Adipose tissue (tissue), 3 donors: ENCODE measurements around the gene VPS26B. TPM values are rescaled to one million over a fixed set of nuclear protein-coding genes. Genes with fewer than 3 reads are reported as not detected.

Experiments used
- H3K27ac ChIP-seq: one replicate; pipeline ENCODE4 v1.5.1; 2013; ENCODE audit warnings: low read depth, low read length
- WGBS, 3 donors: extraction: QIAGEN DNeasy Blood & Tissue Kit; methylation state at CpG; one replicate each; pipeline ENCODE4 v1.1.7; 2013; 5-methylcytosine and 5-hydroxymethylcytosine counted together
- polyA plus RNA-seq, 3 donors: library from polyadenylated mRNA; stranded (reverse); fragments of 200-250 nt; gene quantifications; one replicate each; pipeline ENCODE4 v1.2.3, GENCODE V29; 2013
- donor health status: healthy with polysubstance abuse.
- donor health status: Bipolar disorder and iron deficiency.
- donor health status: healthy.

VPS26B gene
- polyA plus RNA-seq, 3 donors = 19.8 to 24.4 (median 20.8) TPM

DNA sequence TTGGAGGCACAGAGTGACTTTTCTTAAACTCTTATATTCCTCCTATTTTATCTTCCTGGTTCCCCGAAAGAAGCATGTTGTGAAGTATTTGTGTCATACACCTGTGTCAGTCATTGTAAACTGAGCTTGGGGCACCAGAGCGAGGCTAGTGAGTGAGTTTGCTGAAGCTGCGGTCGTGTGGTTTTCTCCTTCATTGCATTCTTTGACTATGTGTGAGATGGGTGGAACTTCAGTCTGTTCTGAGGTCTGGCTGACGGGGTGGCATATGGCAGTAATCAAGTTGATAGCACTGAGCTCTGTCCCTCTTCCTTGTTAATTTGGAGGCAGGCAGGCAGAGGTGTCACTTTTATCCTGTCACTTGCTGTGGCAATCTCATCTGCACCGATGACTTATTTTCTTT is 4.2 kb downstream of the VPS26B start:
- no peak overlapping the region for H3K27ac ChIP-seq
- WGBS, 3 donors = 77 to 90% (median 88%) methylated on average over 6 of the region's 6 CpGs

- no peak overlapping the region for H3K27ac ChIP-seq
- 75 to 76% (median 75%) methylated on average over 6 of the region's 6 CpGs for WGBS, 3 donors
These were observed 4.8 kb downstream of the VPS26B start for GRCh38 chr11:134229126-134229790.

DNA sequence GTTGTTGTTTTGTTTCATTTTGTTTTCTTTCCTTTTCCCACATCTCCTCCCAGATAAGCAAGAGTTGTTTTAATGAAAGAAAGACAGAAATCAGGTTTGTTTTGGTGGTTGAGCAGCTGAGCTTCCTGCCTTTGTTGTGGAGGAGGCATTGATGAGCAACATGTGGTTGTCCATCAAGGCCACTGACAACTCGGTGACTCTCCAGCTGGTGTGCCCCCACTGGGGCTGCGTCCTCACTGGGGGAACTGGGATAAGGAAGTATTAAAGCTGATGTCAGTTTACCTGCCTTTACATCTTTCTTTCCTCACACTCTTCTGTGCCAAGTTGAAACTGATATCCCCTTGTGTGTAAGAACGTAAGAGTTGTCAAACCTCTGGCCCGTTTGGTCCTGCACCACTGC is 5.9 kb downstream of the VPS26B start:
- no peak overlapping the region for H3K27ac ChIP-seq
- WGBS, 3 donors = 59 to 75% (median 65%) methylated on average over 4 of the region's 4 CpGs

DNA sequence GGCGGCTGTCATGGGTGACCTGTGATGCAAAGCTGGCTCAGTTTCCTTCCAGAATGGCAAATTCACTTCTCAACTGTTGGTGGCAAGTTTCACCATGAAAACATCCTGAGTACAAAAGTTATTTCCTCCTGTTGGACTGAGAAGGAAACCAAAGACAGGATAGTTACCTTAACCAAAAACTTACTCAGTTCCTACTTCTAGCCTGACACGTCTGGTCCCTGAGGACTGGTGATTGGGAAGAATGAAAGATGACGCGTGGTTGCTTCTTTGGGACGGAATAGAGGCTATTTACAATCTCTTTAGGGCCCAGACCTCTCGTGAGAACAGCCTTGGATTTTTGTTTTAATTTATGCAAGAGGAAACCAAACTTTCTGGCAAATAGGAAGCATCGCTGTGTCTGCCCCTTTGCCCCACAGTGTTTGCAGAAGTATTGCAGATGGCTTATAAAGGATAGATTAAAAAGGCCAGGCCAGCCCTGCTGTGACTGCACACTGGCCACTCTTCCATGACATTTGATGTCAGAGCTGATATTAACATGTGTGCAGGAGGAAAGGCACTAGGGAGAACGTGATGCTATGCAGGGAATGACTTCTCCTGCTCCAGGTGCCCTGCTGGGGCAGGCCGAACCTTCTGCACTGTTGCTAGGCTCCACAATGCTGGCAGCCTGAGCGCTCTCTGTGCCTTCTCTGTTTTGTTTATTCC is 7.6 kb downstream of the VPS26B start:
- H3K27ac ChIP-seq = no peak overlapping the region
- WGBS, 3 donors = 55 to 80% (median 57%) methylated on average over 10 of the region's 10 CpGs

- H3K27ac ChIP-seq = no peak overlapping the region
- 90 to 92% (median 90%) methylated on average over 4 of the region's 4 CpGs for WGBS, 3 donors
These were observed 9.3 kb downstream of the VPS26B start for GRCh38 chr11:134233729-134234179.

DNA sequence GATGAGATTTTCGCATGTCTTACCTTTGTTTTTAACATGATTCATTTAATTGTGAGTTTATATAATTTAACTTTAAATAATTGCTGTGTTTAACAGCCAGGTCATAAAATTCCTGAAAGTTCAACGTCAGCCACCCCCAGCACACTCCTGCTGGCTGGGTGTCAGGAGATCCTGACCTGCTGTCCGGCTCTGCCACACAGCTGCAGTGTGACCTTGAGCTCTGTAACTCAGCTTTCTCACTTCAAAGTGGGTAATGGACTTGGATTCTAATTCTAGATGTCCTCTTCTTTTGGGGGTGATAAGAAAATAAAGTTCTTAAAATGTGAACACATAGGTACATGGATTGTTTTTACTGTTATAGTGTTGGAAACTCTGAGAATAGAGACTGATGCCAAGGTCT is 10.9 kb downstream of the VPS26B start:
- WGBS, 3 donors = 49 to 92% (median 88%) methylated on average over 3 of the region's 3 CpGs
- H3K27ac ChIP-seq = no peak overlapping the region

DNA sequence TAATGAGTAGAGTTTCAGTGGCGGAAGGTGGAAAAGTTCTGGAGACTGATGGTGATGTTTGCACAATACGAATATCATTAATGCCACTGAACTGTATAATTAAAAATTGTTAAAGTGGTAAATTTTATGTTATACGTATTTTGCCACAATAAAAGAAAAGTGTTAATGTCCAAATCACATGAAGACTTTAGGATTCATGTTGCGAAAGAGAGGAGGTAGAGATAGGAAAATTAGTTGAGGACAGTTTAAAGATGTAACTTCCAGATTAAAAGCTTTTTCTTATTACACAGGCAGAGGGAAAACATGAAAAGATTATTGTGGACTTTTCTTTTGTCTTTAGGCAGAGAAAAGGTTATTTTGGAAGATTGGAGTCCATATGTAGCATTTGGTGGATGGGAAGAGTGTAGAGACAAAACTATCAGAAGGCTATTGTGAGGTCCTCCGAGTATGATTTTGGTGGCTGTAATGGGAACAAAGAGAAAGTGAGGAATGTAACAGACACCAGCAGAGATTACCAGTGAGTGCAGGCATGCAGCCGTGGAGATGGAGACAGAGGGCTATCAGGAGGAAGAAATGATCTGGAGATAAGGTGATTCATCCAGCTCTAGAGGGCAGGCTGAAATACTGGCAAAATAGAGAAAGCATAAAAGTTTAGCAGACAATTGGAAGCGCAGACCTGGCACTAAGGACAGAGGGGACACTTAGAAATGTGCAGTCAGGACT is 12.5 kb downstream of the VPS26B start:
- WGBS, 3 donors = 85 to 95% (median 95%) methylated on average over 7 of the region's 7 CpGs
- H3K27ac ChIP-seq = no peak overlapping the region

DNA sequence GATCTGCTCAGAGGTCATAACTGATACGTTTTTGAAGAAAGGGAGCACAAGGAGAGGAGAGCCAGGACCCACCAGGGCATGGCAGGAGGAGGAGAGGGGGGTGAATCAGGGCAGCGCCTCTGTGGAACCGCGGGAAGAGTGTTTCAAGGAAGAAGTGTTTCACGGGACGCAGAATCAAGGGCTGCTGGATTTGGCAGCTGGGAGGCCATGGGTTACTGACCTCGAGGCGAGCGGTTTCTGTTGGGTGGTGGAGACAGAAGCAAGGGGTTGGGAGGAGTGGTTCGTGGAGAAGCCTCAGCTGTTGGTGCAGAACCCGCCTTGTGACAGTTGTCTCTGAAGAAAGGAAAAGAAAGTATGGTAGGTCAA is 13.1 kb downstream of the VPS26B start:
- H3K27ac ChIP-seq = no peak overlapping the region
- 81 to 93% (median 91%) methylated on average over 11 of the region's 11 CpGs for WGBS, 3 donors

DNA sequence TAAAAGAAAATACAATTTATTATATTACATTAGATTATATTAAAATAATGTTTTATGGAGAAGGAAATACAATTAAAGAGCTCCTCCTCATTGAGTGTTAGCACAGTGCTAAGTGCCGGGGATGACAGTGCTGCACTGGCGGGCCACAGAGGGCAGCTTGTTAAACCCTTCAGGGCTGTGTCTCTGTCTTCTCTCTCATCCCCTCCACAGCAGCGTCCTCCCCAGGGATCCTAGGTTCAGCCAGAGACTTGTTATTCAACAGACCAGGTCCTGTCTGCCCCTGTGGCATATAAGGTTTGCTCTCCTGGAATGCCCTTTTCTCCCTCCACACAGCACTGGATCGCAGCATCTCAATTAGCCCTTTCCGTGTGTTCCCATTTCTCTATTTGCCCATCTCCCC is 14.5 kb downstream of the VPS26B start:
- no peak overlapping the region for H3K27ac ChIP-seq
- 94 to 97% (median 95%) methylated on average over 5 of the region's 5 CpGs for WGBS, 3 donors

DNA sequence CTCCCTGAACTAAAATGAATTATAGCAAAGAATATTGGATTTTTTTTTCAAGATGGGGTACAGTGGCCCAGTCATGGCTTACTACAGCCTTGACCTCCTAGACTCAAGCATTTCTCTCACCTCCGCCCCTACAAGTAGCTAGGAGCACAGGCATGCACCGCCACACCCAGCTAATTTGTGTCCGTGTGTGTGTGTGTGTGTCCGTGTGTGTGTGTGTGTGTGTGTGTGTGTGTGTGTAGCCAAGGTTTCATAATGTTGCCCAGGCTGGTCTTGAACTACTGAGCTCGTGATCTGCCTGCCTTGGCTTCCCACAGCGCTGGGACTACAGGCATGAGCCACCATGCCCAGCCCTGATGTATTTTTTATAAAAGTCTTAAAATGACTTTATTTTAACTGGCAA is 16.1 kb downstream of the VPS26B start:
- 70 to 71% (median 71%) methylated on average over 6 of the region's 6 CpGs for WGBS, 3 donors

GRCh38 chr11:134242376-134242775 is 17.9 kb downstream of the VPS26B start:
- no peak overlapping the region for H3K27ac ChIP-seq
- WGBS, 3 donors = 66 to 85% (median 71%) methylated on average over 9 of the region's 9 CpGs

More for the DNA sequence above, 16.1 kb downstream of the VPS26B start:
- no peak overlapping the region for H3K27ac ChIP-seq

DNA sequence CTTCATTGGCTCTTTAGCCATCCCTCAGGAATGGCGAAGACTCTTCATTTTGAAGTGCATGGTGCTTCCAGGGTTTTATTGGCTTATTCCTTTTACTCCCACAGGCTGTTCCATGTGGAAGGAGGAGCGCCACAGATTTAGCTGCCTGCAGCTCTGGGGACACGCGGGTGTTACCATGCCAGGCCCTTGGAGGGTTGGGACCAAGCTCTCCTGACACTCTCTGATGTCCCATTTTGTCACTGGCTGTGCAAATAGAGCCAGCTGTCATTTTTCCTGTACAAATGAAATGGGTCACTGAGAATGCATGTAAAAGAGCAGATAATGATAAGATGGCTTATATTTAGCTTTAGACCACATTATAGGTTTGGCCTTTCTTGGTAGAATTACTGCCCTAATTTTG is 19.4 kb downstream of the VPS26B start:
- WGBS, 3 donors = 96 to 97% (median 97%) methylated on average over 4 of the region's 4 CpGs
- no peak overlapping the region for H3K27ac ChIP-seq

DNA sequence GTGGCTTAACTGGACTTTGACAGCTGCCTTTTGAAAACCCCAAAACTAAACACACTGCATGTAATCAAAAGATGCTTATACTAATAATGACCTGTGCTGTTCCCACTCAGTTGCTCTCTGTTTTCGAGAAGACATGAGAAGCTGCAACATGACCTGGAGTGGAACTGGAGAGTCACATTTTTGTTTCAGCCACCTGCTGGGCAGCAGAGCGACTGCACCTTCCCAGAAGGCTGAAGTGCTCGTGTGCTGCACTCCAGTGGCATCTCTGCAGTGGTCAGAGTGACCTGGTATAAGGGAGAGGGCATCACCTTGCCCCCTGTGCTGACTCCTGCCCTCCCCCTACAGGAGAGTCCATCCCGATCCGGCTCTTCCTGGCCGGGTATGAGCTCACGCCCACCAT is 20.1 kb downstream of the VPS26B start:
- H3K27ac ChIP-seq = no peak overlapping the region
- WGBS, 3 donors = 57 to 64% (median 58%) methylated on average over 7 of the region's 7 CpGs

DNA sequence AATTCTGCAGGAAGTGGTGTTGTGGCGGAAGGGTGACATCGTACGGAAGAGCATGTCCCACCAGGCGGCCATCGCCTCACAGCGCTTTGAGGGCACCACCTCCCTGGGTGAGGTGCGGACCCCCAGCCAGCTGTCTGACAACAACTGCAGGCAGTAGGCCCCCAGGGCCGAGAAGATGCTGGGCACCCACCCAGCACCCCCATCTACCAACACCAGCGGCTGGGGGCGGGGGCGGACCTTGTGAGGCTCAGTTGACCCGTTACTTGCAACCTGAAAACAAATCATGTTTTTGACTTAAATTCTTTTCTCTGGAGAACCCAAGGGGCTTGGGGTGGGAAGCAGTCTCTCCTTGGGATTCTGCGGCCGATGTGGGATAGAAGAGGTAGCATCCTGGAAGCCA is 21.0 kb downstream of the VPS26B start:
- H3K27ac ChIP-seq = no peak overlapping the region
- WGBS, 3 donors = 91 to 93% (median 93%) methylated on average over 14 of the region's 14 CpGs

DNA sequence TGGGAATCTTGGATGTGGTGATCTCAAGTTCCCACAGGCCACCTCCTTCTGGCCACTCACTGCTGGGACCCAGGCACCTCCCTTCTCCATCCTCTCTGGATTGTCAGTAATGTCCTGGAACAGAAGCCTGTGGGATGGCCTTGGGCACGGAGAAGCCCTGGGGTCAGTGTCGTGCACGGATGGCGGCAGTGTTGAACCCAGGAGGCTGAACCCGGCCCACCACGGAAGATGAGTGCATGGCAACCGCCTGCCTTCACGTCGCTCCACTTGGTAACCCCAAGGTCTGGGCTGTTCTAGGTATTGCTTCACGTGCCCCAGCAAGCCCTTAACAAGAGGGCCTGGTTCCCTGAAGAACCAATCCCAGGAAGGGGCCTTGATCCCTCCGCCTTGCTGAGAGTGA is 21.6 kb downstream of the VPS26B start:
- H3K27ac ChIP-seq = no peak overlapping the region
- WGBS, 3 donors = 85 to 93% (median 92%) methylated on average over 11 of the region's 11 CpGs

GRCh38 chr11:134246678-134247077 is 22.2 kb downstream of the VPS26B start:
- 83 to 89% (median 86%) methylated on average over 4 of the region's 4 CpGs for WGBS, 3 donors
- H3K27ac ChIP-seq = no peak overlapping the region

- H3K27ac ChIP-seq = no peak overlapping the region
- 71 to 78% (median 71%) methylated on average over 7 of the region's 7 CpGs for WGBS, 3 donors
These were observed 24.5 kb downstream of the VPS26B start for GRCh38 chr11:134248910-134249480.

- H3K27ac ChIP-seq = no peak overlapping the region
- WGBS, 3 donors = 78 to 91% (median 85%) methylated on average over 3 of the region's 3 CpGs
These were observed 25.8 kb downstream of the VPS26B start for GRCh38 chr11:134250246-134250645.

- 62 to 93% (median 67%) methylated on average over 2 of the region's 2 CpGs for whole genome bisulfite sequencing, 3 donors
- H3K27ac ChIP-seq = no peak overlapping the region
These were observed 26.2 kb downstream of the VPS26B start for GRCh38 chr11:134250675-134251074.
